Measurements from ENCODE around the gene EXOC3L4.

EXOC3L4 gene

GRCh38 chr14:103124501-103125001 lies 30.0 kb downstream of the EXOC3L4 start:
- H3K4me1 ChIP-seq (ENCODE audit: control insufficient read depth, insufficient read depth, low read length, unreplicated experiment): peaks cover 65% of the 10 kb centered on the region
- no peaks in the 10 kb centered on the region for H3K36me3 ChIP-seq (ENCODE audit: insufficient read depth, low read length)
- peaks cover 35% of the 10 kb centered on the region for H3K79me2 ChIP-seq (ENCODE audit: control insufficient read depth, insufficient read depth, low read length, unreplicated experiment)
- H2AFZ ChIP-seq (ENCODE audit: low read length, unreplicated experiment): no peak overlapping the region
- H3K27ac ChIP-seq (ENCODE audit: low read depth, low read length): no peak overlapping the region
- H3K4me3 ChIP-seq (ENCODE audit: low read depth, low read length): peak overlapping the region; percentile 88
- no peaks in the 10 kb centered on the region for H3K27me3 ChIP-seq (ENCODE audit: insufficient read depth, low read length)

GRCh38 chr14:103125098-103126070 lies 30.9 kb downstream of the EXOC3L4 start:
- no peak overlapping the region for H2AFZ ChIP-seq (ENCODE audit: low read length, unreplicated experiment)
- no peaks in the 10 kb centered on the region for H3K27me3 ChIP-seq (ENCODE audit: insufficient read depth, low read length)
- peak overlapping the region; percentile 88 for H3K4me3 ChIP-seq (ENCODE audit: low read depth, low read length)
- no peak overlapping the region for H3K27ac ChIP-seq (ENCODE audit: low read depth, low read length)
- H3K36me3 ChIP-seq (ENCODE audit: insufficient read depth, low read length): no peaks in the 10 kb centered on the region
- peaks cover 72% of the 10 kb centered on the region for H3K4me1 ChIP-seq (ENCODE audit: control insufficient read depth, insufficient read depth, low read length, unreplicated experiment)
- H3K79me2 ChIP-seq (ENCODE audit: control insufficient read depth, insufficient read depth, low read length, unreplicated experiment): peaks cover 35% of the 10 kb centered on the region

- peaks cover 77% of the 10 kb centered on the region for H3K4me1 ChIP-seq (ENCODE audit: control insufficient read depth, insufficient read depth, low read length, unreplicated experiment)
- H3K36me3 ChIP-seq (ENCODE audit: insufficient read depth, low read length): no peaks in the 10 kb centered on the region
- H3K79me2 ChIP-seq (ENCODE audit: control insufficient read depth, insufficient read depth, low read length, unreplicated experiment): peaks cover 35% of the 10 kb centered on the region
- H2AFZ ChIP-seq (ENCODE audit: low read length, unreplicated experiment): no peak overlapping the region
- H3K27me3 ChIP-seq (ENCODE audit: insufficient read depth, low read length): no peaks in the 10 kb centered on the region
- no peak overlapping the region; the same call in 1 of the 2 replicates for H3K4me3 ChIP-seq (ENCODE audit: low read depth, low read length)
- H3K27ac ChIP-seq (ENCODE audit: low read depth, low read length): no peak overlapping the region
Observed at GRCh38 chr14:103126088-103126872, 31.8 kb downstream of the EXOC3L4 start.

GRCh38 chr14:103126873-103127304 lies 32.4 kb downstream of the EXOC3L4 start:
- H2AFZ ChIP-seq (ENCODE audit: low read length, unreplicated experiment): no peak overlapping the region
- H3K27me3 ChIP-seq (ENCODE audit: insufficient read depth, low read length): no peaks in the 10 kb centered on the region
- peaks cover 74% of the 10 kb centered on the region for H3K4me1 ChIP-seq (ENCODE audit: control insufficient read depth, insufficient read depth, low read length, unreplicated experiment)
- no peak overlapping the region for H3K27ac ChIP-seq (ENCODE audit: low read depth, low read length)
- no peaks in the 10 kb centered on the region for H3K36me3 ChIP-seq (ENCODE audit: insufficient read depth, low read length)
- no peak overlapping the region for H3K4me3 ChIP-seq (ENCODE audit: low read depth, low read length)
- H3K79me2 ChIP-seq (ENCODE audit: control insufficient read depth, insufficient read depth, low read length, unreplicated experiment): peaks cover 35% of the 10 kb centered on the region

GRCh38 chr14:103127356-103127755 lies 32.8 kb downstream of the EXOC3L4 start:
- H3K27me3 ChIP-seq (ENCODE audit: insufficient read depth, low read length): no peaks in the 10 kb centered on the region
- peaks cover 4% of the 10 kb centered on the region; the same call in 1 of the 2 replicates for H3K36me3 ChIP-seq (ENCODE audit: insufficient read depth, low read length)
- H3K4me1 ChIP-seq (ENCODE audit: control insufficient read depth, insufficient read depth, low read length, unreplicated experiment): peaks cover 70% of the 10 kb centered on the region
- no peak overlapping the region for H2AFZ ChIP-seq (ENCODE audit: low read length, unreplicated experiment)
- no peak overlapping the region for H3K27ac ChIP-seq (ENCODE audit: low read depth, low read length)
- H3K79me2 ChIP-seq (ENCODE audit: control insufficient read depth, insufficient read depth, low read length, unreplicated experiment): peaks cover 35% of the 10 kb centered on the region
- no peak overlapping the region for H3K4me3 ChIP-seq (ENCODE audit: low read depth, low read length)

GRCh38 chr14:103127861-103128598 lies 33.5 kb downstream of the EXOC3L4 start:
- Histone ChIP-seq H3K27ac (ENCODE audit: low read depth, low read length) (no peak overlapping the region), H3K36me3 (ENCODE audit: insufficient read depth, low read length) (peaks cover 10% of the 10 kb centered on the region; the same call in 1 of the 2 replicates), H3K4me1 (ENCODE audit: control insufficient read depth, insufficient read depth, low read length, unreplicated experiment) (peaks cover 63% of the 10 kb centered on the region), H3K27me3 (ENCODE audit: insufficient read depth, low read length) (no peaks in the 10 kb centered on the region), H3K79me2 (ENCODE audit: control insufficient read depth, insufficient read depth, low read length, unreplicated experiment) (peaks cover 35% of the 10 kb centered on the region), H3K4me3 (ENCODE audit: low read depth, low read length) (peak overlapping the region; percentile 7; the same call in 1 of the 2 replicates), H2AFZ (ENCODE audit: low read length, unreplicated experiment) (no peak overlapping the region)

- H3K27me3 ChIP-seq (ENCODE audit: insufficient read depth, low read length): no peaks in the 10 kb centered on the region
- H3K27ac ChIP-seq (ENCODE audit: low read depth, low read length): no peak overlapping the region
- peaks cover 31% of the 10 kb centered on the region for H3K79me2 ChIP-seq (ENCODE audit: control insufficient read depth, insufficient read depth, low read length, unreplicated experiment)
- peaks cover 15% of the 10 kb centered on the region; the same call in 1 of the 2 replicates for H3K36me3 ChIP-seq (ENCODE audit: insufficient read depth, low read length)
- H3K4me1 ChIP-seq (ENCODE audit: control insufficient read depth, insufficient read depth, low read length, unreplicated experiment): peaks cover 63% of the 10 kb centered on the region
- no peak overlapping the region for H2AFZ ChIP-seq (ENCODE audit: low read length, unreplicated experiment)
- peak overlapping the region; percentile 7; the same call in 1 of the 2 replicates for H3K4me3 ChIP-seq (ENCODE audit: low read depth, low read length)
Observed at GRCh38 chr14:103128631-103129300, 34.2 kb downstream of the EXOC3L4 start.

- peaks cover 25% of the 10 kb centered on the region for H3K79me2 ChIP-seq (ENCODE audit: control insufficient read depth, insufficient read depth, low read length, unreplicated experiment)
- no peak overlapping the region for H3K4me3 ChIP-seq (ENCODE audit: low read depth, low read length)
- H3K27me3 ChIP-seq (ENCODE audit: insufficient read depth, low read length): no peaks in the 10 kb centered on the region
- no peak overlapping the region for H2AFZ ChIP-seq (ENCODE audit: low read length, unreplicated experiment)
- H3K36me3 ChIP-seq (ENCODE audit: insufficient read depth, low read length): peaks cover 20% of the 10 kb centered on the region; the same call in 1 of the 2 replicates
- no peak overlapping the region for H3K27ac ChIP-seq (ENCODE audit: low read depth, low read length)
- peaks cover 57% of the 10 kb centered on the region for H3K4me1 ChIP-seq (ENCODE audit: control insufficient read depth, insufficient read depth, low read length, unreplicated experiment)
Observed at GRCh38 chr14:103129301-103130016, 34.9 kb downstream of the EXOC3L4 start.

- Histone ChIP-seq H2AFZ (ENCODE audit: low read length, unreplicated experiment) (no peak overlapping the region), H3K4me3 (ENCODE audit: low read depth, low read length) (no peak overlapping the region), H3K36me3 (ENCODE audit: insufficient read depth, low read length) (peaks cover 25% of the 10 kb centered on the region; the same call in 1 of the 2 replicates), H3K27ac (ENCODE audit: low read depth, low read length) (peak overlapping the region; percentile 31; the same call in 1 of the 2 replicates), H3K79me2 (ENCODE audit: control insufficient read depth, insufficient read depth, low read length, unreplicated experiment) (peaks cover 17% of the 10 kb centered on the region), H3K27me3 (ENCODE audit: insufficient read depth, low read length) (no peaks in the 10 kb centered on the region), H3K4me1 (ENCODE audit: control insufficient read depth, insufficient read depth, low read length, unreplicated experiment) (peaks cover 50% of the 10 kb centered on the region)
Observed at GRCh38 chr14:103130017-103130764, 35.7 kb downstream of the EXOC3L4 start.
